GM18498 (cell line): ENCODE measurements around the gene TTC38.

ENCODE experiments used
- ATAC-seq: cut with Tn5 transposase; IDR thresholded peaks from one replicate; pipeline ENCODE4 v1.9.1; 2021; ENCODE audit warnings: mild to moderate bottlenecking, moderate library complexity; ENCODE audit not compliant: unreplicated experiment

TTC38 gene

GRCh38 chr22:46267431-46268279 lies at the start of gene TTC38:
Gene TTC38, plus strand, starts transcription at chr22:46268008. Its CDS starts 32 bp downstream, at chr22:46268040.
- peak; percentile 72 for ATAC-seq

GRCh38 chr22:46219636-46220035 lies 48.2 kb upstream of the TTC38 start:
- ATAC-seq, result no peak

DNA sequence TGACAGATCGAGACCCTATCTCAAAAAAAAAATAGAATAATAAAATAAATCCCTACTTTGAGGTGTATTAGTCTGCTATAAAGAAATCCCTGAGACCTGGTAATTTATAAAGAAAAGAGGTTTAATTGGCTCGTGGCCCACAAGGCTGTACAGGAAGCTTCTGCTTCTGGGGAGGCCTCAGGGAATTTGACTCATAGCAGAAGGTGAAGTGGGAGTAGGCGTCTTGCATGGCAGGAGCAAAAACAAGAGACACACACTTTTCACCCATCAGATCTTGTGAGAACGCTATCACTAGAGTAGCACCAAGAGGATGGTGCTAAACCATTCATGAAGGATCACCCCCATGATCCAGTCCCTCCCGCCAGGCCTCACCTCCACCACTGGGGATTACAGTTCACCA lies 46.9 kb upstream of the TTC38 start:
- ATAC-seq, result no peak

GRCh38 chr22:46224044-46224897 lies 43.5 kb upstream of the TTC38 start:
- no peak for ATAC-seq

DNA sequence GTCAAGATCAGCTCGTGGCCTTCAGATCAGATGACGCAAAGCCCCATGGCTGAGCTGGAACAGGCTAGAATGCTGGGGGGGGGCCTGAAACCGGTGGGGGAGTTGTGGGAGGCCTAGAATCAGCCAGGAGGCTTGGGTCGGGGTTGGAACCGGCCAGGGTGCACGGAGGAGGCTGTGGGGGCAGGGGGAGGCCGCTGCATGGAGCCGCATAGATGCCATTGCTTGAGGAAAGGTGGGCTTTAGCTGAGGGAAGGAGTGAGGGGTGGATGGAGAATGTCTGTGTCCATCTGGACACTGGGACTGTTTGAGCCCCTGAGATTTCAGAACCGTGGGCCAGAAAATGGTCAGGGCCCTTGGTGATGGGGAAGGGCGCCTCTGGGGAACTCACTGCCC lies 42.9 kb upstream of the TTC38 start:
- ATAC-seq, result no peak

GRCh38 chr22:46225631-46226030 lies 42.2 kb upstream of the TTC38 start:
- no peak for ATAC-seq

DNA sequence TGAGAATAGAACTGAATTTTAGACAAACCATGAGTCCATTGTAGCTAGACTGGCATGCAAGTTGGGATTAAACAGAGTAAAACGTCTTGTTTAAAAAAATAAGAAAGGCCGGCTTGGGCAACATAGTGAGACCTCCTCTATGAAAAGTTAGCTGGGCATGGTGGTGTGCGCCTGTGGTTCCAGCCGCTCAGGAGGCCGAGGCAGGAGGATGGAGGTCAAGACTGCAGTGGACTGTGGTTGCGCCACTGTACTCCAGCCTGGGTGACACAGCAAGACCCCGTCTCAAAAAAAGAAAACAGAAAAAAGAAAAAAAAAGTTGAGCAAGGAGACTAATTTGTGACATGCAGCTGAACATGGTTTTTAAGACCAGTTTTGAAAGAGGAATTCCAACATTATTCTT lies 41.2 kb upstream of the TTC38 start:
- ATAC-seq, result no peak

- ATAC-seq, result no peak
Measured at GRCh38 chr22:46229701-46230100, 38.1 kb upstream of the TTC38 start.

GRCh38 chr22:46230262-46230901 lies 37.4 kb upstream of the TTC38 start:
- ATAC-seq, result no peak

DNA sequence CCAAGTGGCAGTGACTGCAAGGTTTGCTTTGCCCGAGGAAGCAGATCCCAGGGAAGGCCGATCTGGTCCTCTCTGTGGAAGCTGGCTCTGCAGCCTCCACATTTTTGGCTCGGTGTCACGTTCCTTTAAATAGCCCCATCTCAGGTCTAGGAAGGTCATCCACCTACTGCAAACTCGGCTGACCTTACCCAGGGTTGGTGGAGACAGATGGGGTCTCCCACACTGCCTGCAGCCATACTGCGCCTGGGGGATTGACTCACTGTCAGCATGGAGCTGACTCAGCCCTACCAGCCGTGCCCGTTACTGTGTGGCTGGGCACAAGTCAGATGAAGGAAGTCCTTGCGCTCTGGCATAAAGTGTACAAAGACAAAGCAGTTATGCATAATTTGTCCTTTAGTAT lies 34.6 kb upstream of the TTC38 start:
- no peak for ATAC-seq

GRCh38 chr22:46234969-46235368 lies 32.8 kb upstream of the TTC38 start:
- no peak for ATAC-seq

GRCh38 chr22:46237453-46238124 lies 30.2 kb upstream of the TTC38 start:
- no peak for ATAC-seq

GRCh38 chr22:46238541-46238940 lies 29.3 kb upstream of the TTC38 start:
- no peak for ATAC-seq

GRCh38 chr22:46239261-46240048 lies 28.4 kb upstream of the TTC38 start:
- no peak for ATAC-seq

DNA sequence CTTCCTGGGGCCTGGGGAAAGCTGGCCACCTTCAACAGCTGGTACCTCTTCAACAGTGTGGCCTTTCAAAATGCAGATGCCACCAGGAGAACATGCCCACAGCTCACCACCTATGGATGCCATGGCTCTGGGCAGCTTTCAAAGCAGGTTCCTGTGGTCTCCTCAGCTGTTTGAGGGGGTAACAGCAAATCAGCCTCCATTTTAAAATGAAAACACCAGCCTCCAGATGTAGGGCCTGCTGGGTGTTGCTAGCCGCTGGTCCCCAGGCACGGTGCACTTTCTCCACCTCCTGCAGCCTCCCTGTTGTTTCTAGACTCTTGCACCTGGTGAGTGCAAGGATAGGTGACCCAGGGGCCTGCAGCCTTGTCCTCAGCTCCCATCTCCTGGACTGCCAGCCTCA lies 27.7 kb upstream of the TTC38 start:
- ATAC-seq, result no peak

DNA sequence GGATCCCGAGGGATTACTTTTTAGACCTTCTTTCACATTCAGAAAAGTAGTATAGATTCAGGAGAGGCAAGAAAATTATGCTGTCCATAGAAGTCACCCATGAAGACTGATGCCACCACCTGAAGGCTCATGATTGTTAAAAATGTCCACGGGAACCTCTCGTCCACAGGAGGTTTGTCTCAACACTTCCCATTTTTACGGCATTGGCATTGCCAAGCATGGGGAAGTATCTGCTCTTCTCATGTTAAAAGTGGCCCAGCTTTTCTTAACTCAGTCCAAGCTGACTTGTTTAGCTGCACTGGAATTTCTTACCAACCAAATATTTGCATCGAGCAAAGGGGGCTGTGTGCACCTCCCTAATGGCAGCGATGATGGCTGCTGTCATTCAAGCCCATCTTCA lies 27.3 kb upstream of the TTC38 start:
- no peak for ATAC-seq

- ATAC-seq, result no peak
Measured at GRCh38 chr22:46240907-46241306, 26.9 kb upstream of the TTC38 start.

- no peak for ATAC-seq
Measured at GRCh38 chr22:46241396-46242007, 26.3 kb upstream of the TTC38 start.

GRCh38 chr22:46242076-46242475 lies 25.7 kb upstream of the TTC38 start:
- ATAC-seq, result no peak

DNA sequence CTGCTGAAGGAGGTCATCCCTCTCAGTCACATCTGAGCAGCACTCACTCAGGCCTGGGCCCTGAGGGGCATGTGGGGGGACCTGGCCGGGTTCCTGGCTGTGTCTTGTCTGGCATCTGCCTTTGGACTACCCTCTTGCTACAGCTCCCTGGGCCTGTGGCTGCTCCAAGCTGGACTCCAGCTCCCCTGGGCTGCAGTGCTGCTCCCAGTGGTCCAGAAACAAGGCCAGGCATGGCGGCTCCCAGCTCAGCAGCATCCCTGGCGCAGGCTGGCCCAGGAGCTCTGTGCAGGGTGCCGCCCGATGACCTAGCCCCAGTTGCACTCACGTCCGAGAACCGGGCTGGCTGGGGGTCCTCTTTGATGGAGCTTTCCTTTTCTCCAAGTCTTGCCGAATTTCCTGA lies 23.0 kb upstream of the TTC38 start:
- ATAC-seq, result no peak
